ENCODE data around the gene POTEC. TPM values are rescaled to one million over a fixed set of nuclear protein-coding genes. Genes with fewer than 3 reads are reported as not detected.

POTEC gene
- total RNA-seq, 1 donor from 2014 or later = not detected

Other genes with a start within 250 kb of the POTEC start
- 0.39 TPM for gene ANKRD30B, start 204.6 kb upstream of the POTEC start, total RNA-seq